ENCODE measurements around the gene PPP3R1.

GRCh38 chr2:68295516-68295915 is 43.2 kb upstream of the PPP3R1 start:
- TF ChIP-seq CTCF (IDR thresholded peaks at IDR 0.05 in 8 of 11, conservative IDR thresholded peaks at IDR 0.05 in 3 of 11) = no peak
- TF ChIP-seq POLR2AphosphoS5 (IDR thresholded peaks at IDR 0.05) = no peak
- TF ChIP-seq POLR2A (IDR thresholded peaks at IDR 0.05) = no peak

Data from spleen (tissue), 7 donors.